WI38 (cell line): ENCODE data around the gene CPM.
"Not testable (repeated sequence)": the region's sequence is repeated elsewhere in the genome, so short reads cannot be mapped to it uniquely, and the experiment has no call there.

Source experiments
- H3K4me3 ChIP-seq: 2 replicates; pipeline ENCODE4 v1.5.1; 2011; ENCODE audit warnings: low read depth, mild to moderate bottlenecking, control low read depth, low read length
- TF ChIP-seq, protein P1 (sequence below): IDR thresholded peaks from 2 replicates; pipeline ENCODE4 v1.5.1; 2012; ENCODE audit warnings: low read depth, mild to moderate bottlenecking, control low read depth, low read length

The CPM gene

DNA sequence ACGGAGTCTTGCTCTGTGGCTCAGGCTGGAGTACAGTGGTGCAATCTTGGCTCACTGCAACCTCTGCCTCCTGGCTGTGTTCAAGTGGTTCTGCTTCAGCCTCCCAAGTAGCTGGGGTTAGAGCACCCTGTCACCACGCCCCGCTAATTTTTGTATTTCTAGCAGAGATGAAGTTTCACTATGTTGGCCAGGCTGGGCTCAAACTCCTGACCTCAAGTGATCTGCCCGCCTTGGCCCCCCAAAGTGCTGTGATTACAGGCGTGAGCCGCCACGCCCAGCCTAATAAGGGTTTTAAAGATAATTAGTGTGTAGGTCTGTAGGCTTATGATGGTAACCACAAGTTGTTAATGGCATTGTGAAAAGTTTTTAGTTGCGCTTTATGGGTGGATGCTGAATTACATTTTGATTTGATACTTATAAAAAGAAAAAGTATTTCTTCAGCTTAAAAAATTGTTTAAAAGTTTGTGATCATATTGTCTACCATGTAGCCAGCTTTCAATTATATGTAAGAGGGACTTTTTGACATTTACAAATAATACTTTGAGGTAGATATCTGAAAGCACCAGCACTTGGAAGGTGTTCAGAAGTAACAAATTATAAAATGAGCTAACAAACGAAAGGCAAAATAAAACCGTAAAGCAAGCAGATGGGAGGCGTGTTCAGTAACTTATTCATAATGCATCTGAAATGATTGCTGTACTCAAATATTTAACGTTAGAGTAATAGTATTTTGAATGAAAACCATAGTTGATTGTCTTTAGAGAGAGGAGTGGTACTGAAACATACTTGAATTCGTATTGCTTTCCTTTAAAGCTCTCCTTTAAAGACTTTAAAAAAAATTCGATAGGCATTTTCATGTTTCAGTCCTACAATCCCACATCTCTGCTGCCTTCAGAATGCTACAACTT lies 87.9 kb downstream of the CPM start:
- H3K4me3 ChIP-seq = no peak overlapping the region
- TF ChIP-seq, protein P1, sequence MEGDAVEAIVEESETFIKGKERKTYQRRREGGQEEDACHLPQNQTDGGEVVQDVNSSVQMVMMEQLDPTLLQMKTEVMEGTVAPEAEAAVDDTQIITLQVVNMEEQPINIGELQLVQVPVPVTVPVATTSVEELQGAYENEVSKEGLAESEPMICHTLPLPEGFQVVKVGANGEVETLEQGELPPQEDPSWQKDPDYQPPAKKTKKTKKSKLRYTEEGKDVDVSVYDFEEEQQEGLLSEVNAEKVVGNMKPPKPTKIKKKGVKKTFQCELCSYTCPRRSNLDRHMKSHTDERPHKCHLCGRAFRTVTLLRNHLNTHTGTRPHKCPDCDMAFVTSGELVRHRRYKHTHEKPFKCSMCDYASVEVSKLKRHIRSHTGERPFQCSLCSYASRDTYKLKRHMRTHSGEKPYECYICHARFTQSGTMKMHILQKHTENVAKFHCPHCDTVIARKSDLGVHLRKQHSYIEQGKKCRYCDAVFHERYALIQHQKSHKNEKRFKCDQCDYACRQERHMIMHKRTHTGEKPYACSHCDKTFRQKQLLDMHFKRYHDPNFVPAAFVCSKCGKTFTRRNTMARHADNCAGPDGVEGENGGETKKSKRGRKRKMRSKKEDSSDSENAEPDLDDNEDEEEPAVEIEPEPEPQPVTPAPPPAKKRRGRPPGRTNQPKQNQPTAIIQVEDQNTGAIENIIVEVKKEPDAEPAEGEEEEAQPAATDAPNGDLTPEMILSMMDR = no peak

DNA sequence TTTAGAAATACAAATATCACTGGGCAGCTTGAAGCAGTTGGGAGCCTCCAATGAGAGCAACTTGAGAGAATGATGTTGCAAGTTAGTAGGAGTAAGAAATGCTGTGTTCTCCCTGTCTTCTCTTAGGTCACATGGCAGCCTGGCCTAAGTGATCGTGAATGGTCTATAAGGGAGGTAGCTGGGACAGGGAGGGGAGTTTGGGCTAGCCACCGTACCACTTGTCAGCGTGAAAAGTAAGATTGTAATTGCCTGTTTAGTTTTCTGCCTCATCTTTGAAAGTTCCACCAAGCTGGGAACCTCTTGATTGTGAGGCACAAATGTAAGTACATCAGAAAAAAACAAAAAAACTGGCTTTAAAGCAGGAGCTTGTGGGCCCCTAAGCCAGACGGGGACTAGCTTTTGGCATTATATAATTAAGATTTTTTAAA lies 88.6 kb downstream of the CPM start:
- TF ChIP-seq, protein P1 = no peak
- H3K4me3 ChIP-seq = no peak overlapping the region

DNA sequence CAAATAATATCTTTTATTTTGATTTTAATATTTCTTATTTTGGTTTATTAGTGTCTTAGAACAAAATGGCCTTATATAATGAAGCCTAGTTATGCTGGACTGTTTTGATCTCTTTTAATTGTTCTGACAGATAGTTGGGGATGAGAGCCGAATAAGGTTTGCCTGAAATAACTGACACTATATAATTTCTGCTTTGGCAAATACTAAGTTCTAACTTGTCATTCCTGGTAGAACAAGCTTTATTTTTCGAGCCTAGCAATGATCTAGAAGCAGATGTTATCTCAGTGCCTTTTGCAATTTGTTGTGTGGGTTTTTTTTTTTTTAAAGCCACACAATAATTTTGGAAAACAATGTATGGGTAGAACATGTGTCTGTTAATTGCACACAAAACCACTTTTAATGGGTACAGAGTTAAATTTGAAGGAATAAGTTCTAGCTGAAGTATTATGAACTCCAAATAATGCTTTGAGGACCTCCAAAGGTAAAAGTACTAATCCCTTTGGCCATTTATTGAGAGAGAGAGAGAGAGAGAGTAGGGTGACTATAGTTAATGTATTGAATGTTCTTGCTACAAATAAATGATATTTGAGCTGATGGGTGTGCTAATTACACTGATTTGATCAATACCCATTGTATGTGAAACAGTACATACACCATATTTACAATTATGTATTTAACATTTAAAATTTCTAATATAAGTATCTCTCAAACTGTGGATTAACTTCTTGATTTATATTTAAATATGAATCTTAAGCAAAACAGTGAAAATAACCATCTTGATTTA lies 90.0 kb downstream of the CPM start:
- TF ChIP-seq, protein P1 = no peak
- H3K4me3 ChIP-seq = no peak overlapping the region

DNA sequence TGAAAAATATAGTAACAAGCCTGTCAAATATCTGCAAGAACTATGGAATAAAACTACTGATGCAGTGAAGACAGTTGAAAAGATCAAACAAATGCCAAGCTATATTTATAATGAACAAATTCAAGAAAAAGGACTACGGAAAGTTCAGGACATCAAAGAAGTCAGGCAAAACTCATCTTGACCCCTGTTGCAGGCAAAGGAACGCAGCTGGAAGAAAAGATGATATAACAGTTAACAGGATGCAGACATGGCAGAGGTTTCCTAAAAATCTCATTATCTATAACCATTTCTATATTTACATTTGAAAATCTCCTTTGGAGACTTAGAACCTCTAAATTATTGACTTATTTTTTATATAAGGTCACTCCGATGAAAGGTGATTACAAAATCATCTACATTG lies 90.8 kb downstream of the CPM start:
- TF ChIP-seq, protein P1 = no peak
- no peak overlapping the region for H3K4me3 ChIP-seq

DNA sequence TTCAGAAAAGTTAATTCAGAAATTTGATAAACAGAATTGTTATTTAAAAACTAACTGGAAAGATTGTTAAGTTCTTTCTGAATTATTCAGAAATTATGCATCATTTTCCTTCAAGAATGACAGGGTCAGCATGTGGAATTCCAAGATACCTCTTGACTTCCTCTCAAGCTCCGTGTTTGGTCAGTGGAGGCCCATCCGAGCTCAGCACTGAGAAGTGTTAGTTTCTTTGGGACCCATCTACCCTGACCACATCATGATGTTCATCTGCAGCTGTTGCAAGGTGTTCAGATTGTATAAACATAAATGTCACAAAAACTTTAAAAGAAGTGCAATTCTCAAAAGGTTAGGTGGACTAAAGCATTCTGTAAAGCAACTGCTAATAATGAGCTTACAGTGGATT lies 91.3 kb downstream of the CPM start:
- TF ChIP-seq, protein P1 = no peak
- no peak overlapping the region for H3K4me3 ChIP-seq

DNA sequence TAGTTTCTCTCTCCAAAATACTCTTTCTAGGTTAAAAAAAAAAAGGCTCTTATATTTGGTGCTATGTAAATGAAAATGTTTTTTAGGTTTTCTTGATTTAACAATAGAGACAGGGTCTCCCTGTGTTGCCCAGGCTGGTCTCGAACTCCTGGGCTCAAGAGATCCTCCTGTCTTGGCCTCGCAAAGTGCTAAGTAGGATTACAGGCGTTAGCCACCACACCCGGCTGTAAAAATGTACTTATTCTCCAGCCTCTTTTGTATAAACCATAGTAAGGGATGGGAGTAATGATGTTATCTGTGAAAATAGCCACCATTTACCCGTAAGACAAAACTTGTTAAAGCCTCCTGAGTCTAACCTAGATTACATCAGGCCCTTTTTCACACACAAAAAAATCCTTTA lies 91.8 kb downstream of the CPM start:
- not testable (repeated sequence) for H3K4me3 ChIP-seq

DNA sequence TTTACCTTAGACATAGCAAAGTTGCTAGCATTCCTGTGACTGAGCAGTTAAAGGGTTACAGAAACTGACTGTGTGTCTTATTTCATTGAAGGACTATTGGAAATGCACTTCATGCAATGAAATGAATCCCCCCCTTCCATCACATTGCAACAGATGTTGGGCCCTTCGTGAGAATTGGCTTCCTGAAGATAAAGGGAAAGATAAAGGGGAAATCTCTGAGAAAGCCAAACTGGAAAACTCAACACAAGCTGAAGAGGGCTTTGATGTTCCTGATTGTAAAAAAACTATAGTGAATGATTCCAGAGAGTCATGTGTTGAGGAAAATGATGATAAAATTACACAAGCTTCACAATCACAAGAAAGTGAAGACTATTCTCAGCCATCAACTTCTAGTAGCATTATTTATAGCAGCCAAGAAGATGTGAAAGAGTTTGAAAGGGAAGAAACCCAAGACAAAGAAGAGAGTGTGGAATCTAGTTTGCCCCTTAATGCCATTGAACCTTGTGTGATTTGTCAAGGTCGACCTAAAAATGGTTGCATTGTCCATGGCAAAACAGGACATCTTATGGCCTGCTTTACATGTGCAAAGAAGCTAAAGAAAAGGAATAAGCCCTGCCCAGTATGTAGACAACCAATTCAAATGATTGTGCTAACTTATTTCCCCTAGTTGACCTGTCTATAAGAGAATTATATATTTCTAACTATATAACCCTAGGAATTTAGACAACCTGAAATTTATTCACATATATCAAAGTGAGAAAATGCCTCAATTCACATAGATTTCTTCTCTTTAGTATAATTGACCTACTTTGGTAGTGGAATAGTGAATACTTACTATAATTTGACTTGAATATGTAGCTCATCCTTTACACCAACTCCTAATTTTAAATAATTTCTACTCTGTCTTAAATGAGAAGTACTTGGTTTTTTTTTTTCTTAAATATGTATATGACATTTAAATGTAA lies 93.5 kb downstream of the CPM start:
- TF ChIP-seq, protein P1 = no peak

More for the DNA sequence above, 93.5 kb downstream of the CPM start:
- no peak overlapping the region for H3K4me3 ChIP-seq
